Neuron (in vitro differentiated cells): ENCODE measurements around the gene REC8.

Experiments used
- H2AFZ ChIP-seq: one replicate; pipeline ENCODE4 v1.6.1; 2013; ENCODE audit warnings: low read depth, mild to moderate bottlenecking, inconsistent platforms, low read length, moderate library complexity
- H3K27me3 ChIP-seq: one replicate; pipeline ENCODE4 v1.6.1; 2013; ENCODE audit warnings: low read length; ENCODE audit not compliant: insufficient read depth
- H3K36me3 ChIP-seq: one replicate; pipeline ENCODE4 v1.6.1; 2013; ENCODE audit warnings: low read length; ENCODE audit not compliant: insufficient read depth
- H3K4me1 ChIP-seq: one replicate; pipeline ENCODE4 v1.6.1; 2013; ENCODE audit warnings: low read length; ENCODE audit not compliant: insufficient read depth
- H3K4me3 ChIP-seq: 2 replicates; pipeline ENCODE4 v1.5.1; 2013; ENCODE audit warnings: mild to moderate bottlenecking, low read length, moderate library complexity
- H3K9me3 ChIP-seq: one replicate; pipeline ENCODE4 v1.6.1; 2013; ENCODE audit warnings: low read length

REC8 gene

DNA sequence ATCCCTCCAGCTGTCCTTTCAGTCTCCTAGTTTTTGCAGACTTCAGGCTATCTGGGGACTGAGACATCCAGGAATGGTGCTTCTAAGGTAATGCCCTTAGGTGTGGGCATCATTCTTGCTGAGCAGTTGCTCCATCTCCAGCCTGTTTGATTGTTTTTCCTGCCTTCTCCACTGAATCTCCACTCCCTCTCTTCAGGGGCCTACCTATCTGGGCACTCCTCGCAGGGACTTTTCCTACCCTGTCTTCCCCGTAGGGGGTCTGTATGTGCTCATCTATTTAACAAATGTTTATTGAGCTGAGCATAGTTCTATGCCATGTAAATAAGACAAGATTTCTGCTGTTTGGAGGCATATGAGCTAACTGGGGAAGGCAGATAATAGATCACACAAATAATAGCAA is 38.9 kb upstream of the REC8 start:
- H3K9me3 ChIP-seq: no peaks in the 10 kb centered on the region
- peaks cover 4% of the 10 kb centered on the region for H3K36me3 ChIP-seq
- H3K4me3 ChIP-seq: no peak overlapping the region
- H3K4me1 ChIP-seq: peaks cover 7% of the 10 kb centered on the region
- H2AFZ ChIP-seq: no peak overlapping the region
- H3K27me3 ChIP-seq: no peaks in the 10 kb centered on the region

DNA sequence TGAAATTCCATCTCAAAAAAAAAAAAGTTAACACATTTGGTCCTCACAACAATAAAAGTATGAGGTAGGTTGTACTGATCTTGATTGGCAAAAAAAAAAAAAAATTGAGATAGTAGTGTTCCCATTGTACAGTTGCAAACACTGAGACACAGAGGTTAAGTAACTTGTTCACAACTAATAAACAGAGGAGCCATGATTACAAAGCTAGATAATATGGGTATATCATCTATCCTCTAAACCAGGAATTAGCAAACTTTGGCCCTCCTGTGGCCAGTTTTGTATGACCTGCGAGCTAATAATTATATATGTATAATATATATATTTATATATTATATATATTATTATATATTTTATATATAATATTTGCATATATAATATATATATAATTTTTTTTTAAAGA is 38.1 kb upstream of the REC8 start:
- Histone ChIP-seq H3K36me3 (peaks cover 11% of the 10 kb centered on the region), H3K4me1 (peaks cover 7% of the 10 kb centered on the region), H3K9me3 (no peaks in the 10 kb centered on the region), H3K27me3 (no peaks in the 10 kb centered on the region), H2AFZ (no peak overlapping the region), H3K4me3 (no peak overlapping the region)

DNA sequence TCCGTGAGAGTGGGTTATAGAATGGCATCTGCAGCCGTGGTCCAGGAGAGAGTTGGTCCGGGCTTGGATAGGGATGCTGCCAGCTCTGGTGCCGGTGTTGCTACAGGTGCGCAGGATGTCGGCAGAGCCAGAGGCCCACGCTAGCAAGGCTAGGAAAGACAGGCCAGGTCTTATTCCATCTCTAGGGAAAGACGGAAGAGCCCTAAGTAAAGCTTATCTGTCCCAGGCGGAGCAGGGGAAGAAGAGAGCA is 36.4 kb upstream of the REC8 start:
- H3K9me3 ChIP-seq: no peaks in the 10 kb centered on the region
- H2AFZ ChIP-seq: peak overlapping the region; percentile 78
- peaks cover 19% of the 10 kb centered on the region for H3K36me3 ChIP-seq
- H3K4me3 ChIP-seq: peak overlapping the region; percentile 75
- H3K27me3 ChIP-seq: no peaks in the 10 kb centered on the region
- H3K4me1 ChIP-seq: peaks cover 15% of the 10 kb centered on the region

DNA sequence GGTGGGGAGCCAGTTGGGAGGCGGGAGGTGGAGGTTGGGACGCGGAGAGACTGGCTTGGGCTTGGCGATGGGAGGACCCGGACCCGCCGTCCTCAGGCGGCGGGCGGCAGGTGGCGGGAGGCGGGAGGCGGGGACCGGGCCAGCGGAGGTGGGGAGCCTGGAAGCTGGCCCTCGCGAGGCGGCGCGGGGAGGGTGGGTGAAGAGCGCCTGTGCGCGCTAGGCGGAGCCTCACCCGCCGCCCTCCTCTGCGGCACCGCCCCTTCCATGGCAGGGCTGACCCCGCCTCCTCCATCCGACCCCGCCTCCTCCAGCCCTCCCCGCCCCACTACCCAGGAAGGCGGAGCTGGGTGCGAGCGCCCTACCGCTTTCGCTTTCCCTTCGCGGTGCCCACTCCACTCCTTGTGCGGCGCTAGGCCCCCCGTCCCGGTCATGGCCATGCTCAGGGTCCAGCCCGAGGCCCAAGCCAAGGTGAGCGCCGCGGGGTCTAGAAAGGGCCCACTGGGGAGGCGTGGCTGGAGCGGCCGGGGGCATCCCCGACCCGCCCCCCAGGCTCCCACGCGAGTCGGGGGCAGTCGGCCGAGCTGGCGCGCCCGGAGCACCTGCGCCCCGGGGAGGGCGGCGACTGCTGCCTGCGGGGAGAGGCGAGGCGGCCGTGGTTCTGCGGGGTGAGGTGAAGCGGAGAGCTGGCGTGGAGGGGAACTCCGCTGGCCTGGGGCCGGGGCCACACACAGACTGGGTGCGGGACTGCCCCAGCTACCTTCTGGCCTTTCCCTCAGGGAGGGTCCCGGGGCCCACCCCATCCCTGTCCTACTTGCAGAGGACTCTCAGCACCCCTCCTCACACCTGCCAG is 35.8 kb upstream of the REC8 start, which contains the start of gene PSME1:
TSS of gene PSME1 (plus strand) at position 361 of the 850 bp plus-strand sequence. CDS start at position 430, 69 bp downstream.
- Histone ChIP-seq H3K27me3 (no peaks in the 10 kb centered on the region), H2AFZ (peak within 1 kb of the TSS; percentile 78), H3K9me3 (no peaks in the 10 kb centered on the region), H3K4me1 (peaks cover 15% of the 10 kb centered on the region), H3K36me3 (peaks cover 19% of the 10 kb centered on the region), H3K4me3 (peak within 1 kb of the TSS; percentile 75)

DNA sequence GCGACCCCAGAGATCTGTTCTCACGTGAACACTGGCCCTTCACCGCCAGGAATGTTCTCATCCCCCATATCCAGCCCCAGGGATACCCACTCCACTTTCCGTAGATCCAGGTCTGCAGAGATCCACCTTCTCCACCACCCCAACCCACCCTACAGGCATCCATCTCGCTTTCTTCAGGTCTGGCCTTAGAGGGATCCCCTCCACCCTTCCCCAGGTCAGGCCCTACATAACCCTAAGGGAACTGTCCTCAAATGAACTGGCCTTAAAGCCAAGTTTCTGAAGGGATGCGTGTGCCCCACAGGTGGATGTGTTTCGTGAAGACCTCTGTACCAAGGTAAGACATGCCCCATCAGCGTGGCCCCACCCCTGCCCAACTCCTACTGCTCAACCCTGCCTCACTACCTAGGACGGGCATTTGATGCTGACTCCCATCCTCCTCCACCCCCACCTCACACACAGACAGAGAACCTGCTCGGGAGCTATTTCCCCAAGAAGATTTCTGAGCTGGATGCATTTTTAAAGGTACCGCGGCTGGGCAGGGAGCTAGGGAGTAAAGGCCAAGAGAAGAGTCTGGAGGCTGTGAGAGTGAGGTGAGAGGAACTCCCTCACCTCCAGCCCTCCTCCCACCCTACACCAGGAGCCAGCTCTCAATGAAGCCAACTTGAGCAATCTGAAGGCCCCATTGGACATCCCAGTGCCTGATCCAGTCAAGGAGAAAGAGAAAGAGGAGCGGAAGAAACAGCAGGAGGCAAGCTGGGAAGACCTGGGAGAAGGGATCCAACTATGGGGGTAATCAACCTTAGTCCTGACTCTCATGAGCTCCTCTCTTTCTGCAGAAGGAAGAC is 35.0 kb upstream of the REC8 start:
- H2AFZ ChIP-seq: no peak overlapping the region
- peaks cover 19% of the 10 kb centered on the region for H3K36me3 ChIP-seq
- H3K27me3 ChIP-seq: no peaks in the 10 kb centered on the region
- peak overlapping the region; percentile 75 for H3K4me3 ChIP-seq
- no peaks in the 10 kb centered on the region for H3K9me3 ChIP-seq
- H3K4me1 ChIP-seq: peaks cover 15% of the 10 kb centered on the region

DNA sequence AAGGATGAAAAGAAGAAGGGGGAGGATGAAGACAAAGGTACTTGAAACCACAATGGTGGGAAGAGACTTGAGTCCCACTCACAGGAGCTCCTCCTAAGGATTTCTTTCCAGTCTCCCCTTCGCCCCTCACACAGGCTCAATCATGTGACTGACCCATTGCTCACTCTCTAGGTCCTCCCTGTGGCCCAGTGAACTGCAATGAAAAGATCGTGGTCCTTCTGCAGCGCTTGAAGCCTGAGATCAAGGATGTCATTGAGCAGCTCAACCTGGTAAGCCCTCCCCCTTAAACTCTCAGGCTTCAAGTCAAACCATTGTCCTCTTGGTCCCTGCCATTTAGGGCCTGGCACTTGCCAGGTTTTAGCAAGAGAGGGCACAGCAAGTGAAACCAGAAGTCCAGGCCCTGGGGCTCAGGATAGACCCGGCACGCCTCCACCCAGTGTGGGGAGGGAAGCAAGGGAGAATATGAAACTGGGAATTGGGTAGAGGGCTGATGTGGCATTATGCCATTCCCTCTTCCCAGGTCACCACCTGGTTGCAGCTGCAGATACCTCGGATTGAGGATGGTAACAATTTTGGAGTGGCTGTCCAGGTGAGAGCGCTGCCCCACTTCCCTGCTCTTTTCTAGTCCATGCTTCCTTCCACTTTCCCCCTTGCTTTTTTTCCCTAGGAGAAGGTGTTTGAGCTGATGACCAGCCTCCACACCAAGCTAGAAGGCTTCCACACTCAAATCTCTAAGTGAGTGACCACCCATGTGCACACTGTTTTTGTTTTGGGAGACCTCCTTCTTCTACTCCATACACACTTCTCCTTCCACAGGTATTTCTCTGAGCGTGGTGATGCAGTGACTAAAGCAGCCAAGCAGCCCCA is 34.1 kb upstream of the REC8 start:
- Histone ChIP-seq H3K4me3 (no peak overlapping the region), H3K4me1 (peaks cover 18% of the 10 kb centered on the region), H3K27me3 (no peaks in the 10 kb centered on the region), H2AFZ (no peak overlapping the region), H3K36me3 (peaks cover 19% of the 10 kb centered on the region), H3K9me3 (no peaks in the 10 kb centered on the region)

DNA sequence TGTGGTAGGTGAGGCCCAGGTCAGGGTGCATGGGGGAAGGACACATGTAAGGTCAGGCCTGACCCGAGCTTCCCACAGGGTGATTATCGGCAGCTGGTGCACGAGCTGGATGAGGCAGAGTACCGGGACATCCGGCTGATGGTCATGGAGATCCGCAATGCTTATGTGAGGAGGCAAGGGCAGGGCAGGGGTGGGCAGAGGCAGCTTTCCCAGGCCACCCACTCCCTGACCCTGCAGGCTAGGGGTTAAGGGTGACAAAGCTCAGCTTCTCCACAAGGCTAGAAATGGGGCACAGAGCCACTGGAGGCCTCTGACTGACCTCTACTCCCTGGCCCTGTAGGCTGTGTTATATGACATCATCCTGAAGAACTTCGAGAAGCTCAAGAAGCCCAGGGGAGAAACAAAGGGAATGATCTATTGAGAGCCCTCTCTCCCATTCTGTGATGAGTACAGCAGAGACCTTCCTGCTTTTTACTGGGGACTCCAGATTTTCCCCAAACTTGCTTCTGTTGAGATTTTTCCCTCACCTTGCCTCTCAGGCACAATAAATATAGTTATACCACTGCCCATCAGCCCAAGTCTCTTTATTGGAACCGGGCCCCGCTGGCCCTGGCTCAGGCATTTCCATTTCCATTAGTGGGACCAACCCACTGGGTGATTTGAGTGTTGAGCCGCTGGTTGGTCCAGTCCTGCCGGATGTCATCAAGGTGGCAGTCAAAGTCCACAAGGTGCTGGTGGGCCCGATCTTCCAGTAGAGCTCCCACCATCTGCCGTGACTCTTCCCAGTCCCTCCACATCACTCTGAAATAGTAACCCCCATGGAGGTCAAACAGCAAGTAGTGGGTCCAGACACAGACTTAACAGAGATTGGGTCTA is 33.2 kb upstream of the REC8 start:
- no peaks in the 10 kb centered on the region for H3K9me3 ChIP-seq
- no peak overlapping the region for H2AFZ ChIP-seq
- no peak overlapping the region for H3K4me3 ChIP-seq
- H3K4me1 ChIP-seq: peaks cover 18% of the 10 kb centered on the region
- no peaks in the 10 kb centered on the region for H3K27me3 ChIP-seq
- H3K36me3 ChIP-seq: peaks cover 22% of the 10 kb centered on the region

DNA sequence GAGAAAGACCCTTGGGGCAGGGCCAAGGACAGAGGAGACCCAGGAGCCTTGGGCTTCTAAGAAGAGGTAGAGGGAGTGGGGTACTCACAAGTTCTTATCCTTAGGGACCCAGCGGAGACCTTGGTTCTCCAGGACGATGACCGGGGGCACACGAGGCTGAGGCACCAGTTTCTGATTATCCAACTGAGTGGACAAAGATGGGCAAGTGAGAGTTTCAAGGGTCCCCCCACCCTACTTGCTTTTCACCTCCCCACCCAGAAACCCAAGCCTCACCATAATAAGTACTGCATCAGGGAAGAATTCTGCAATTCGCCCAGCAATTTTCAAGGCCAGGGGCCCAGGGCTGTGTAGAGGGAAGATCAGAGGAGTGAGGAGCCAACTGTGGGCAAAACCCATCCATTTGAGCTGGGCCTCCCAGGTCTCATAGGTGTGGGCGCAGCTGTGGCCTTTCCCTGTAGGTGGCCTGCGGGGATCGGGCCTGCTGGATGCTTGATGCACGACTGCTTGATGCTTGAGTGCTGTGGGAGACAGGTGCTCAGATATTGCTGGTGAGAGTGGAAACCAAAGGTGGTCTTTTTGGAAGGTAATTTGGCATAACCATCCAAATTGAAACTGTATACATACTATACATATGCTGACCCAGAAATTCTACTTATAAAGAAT is 32.5 kb upstream of the REC8 start:
- Histone ChIP-seq H2AFZ (no peak overlapping the region), H3K27me3 (no peaks in the 10 kb centered on the region), H3K4me3 (peak overlapping the region; percentile 63), H3K4me1 (peaks cover 18% of the 10 kb centered on the region), H3K36me3 (peaks cover 29% of the 10 kb centered on the region), H3K9me3 (no peaks in the 10 kb centered on the region)

DNA sequence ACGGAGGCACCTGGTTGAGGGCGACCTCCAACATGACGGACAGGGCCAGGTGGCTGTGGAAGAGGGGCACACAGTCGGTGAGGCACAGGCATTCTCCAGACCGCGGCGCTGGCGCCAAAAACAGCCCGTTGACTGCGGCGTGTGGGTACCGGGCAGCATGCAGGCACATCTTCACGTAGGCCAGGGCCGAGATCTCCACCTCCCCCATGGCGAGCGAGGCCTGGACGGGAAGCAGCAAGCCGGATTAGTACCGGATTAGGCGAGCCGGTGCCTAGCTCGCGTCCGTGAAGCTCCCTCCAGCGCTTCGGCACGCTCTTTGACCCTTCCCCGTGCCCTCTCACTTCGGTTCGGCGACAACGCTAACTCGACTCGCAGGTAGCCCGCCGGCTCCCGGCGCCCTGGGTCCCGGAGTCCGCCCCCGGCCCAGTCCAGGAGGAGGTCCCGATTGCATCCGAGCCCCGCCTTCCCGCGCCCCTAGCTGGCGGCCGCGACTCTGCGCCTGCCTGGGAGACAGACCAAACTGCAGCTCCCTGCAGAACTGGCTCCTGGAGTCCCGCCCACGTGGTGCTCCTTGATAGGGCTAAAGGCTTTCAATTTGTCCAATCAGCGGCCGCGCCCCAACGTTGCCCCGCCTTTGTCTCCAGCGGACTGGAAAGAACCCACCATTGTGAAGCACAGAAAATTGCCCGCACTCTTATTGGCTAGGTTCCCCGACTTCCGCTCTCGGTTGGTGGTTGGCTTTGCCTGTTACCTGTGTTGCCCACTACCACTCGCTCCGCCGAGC is 30.6 kb upstream of the REC8 start, which contains the start of gene EMC9:
TSS of gene EMC9 (minus strand) at position 495 of the 784 bp plus-strand sequence. CDS start at position 208, 287 bp downstream.
- Histone ChIP-seq H3K36me3 (peaks cover 34% of the 10 kb centered on the region), H3K27me3 (no peaks in the 10 kb centered on the region), H3K4me1 (peaks cover 28% of the 10 kb centered on the region), H3K4me3 (peak within 1 kb of the TSS; percentile 63), H3K9me3 (no peaks in the 10 kb centered on the region), H2AFZ (peak within 1 kb of the TSS; percentile 1)

DNA sequence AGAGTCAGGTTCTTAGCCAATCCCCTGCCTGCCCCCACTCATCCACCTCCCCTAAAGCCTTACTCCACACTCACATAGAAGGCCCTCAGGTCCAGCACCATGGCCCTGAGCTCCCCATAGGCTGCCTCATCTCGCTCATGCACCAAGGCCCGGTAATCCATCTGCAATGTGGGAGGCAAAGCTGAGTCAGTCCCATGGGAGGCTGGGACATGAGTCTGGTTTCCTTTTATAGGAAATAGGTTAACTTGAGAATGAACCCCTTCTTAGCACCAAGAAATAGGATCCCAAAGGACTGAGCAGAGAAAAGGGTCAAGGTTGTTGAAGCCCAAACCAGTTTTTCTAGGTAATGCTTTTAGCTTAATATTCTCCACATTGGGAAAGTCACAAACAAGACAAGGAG is 28.4 kb upstream of the REC8 start:
- Histone ChIP-seq H3K4me3 (no peak overlapping the region), H3K9me3 (no peaks in the 10 kb centered on the region), H3K27me3 (no peaks in the 10 kb centered on the region), H2AFZ (no peak overlapping the region), H3K36me3 (peaks cover 28% of the 10 kb centered on the region), H3K4me1 (peaks cover 30% of the 10 kb centered on the region)

DNA sequence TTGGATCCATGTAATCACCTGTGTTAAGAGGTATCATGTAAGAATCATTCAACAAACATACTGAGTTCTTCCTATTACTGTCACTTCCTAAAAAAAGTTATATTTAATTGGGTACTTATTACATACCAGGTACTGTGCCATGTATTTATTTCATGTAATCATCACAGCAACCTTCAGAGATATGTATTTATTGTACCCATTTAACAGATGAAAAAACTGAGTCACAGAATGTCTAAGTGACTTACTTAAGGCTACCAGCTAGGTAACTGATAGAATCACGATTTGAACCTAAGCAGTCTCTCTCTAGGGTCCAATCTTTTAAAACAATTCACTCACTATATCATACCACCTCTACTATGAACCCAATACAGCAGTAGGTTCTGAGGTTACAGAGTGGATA is 27.4 kb upstream of the REC8 start:
- no peak overlapping the region for H3K4me3 ChIP-seq
- H2AFZ ChIP-seq: no peak overlapping the region
- H3K9me3 ChIP-seq: no peaks in the 10 kb centered on the region
- H3K4me1 ChIP-seq: peaks cover 30% of the 10 kb centered on the region
- peaks cover 26% of the 10 kb centered on the region for H3K36me3 ChIP-seq
- no peaks in the 10 kb centered on the region for H3K27me3 ChIP-seq
